Pons (tissue), 1 donor: ENCODE data around the gene ZSWIM6.
"Not testable (repeated sequence)": the region's sequence is repeated elsewhere in the genome, so short reads cannot be mapped to it uniquely, and the experiment has no call there.

Experiments used
- DNase-seq: peaks from one replicate; pipeline ENCODE4 v3.0.0-alpha.2; 2016; ENCODE audit warnings: low spot score

The ZSWIM6 gene

DNA sequence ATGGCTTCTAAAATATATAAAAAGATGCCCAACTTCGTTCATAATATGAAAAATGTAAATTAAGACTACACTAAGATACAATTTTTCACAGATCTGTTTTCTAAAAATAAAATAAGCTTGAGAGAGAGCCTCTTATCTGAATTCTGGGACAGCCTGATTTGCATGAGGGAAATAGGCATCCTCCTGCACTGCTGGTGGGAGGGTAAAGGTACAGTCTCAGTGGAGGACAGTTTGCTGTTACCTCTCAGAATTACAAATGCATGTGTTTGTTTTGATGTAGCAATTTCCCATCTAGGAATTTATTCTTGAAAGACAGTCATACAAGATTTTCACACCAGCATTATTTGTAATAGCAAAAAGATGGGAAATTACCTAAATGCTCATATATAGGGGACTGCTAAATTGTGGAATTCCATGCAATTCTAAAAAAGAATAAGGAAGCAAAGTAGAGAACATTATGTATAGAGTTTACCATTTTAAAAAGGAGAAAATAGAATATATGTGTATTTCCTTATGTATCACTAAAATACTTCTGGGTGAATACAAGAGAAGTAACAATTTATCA is 75.7 kb downstream of the ZSWIM6 start:
- DNase-seq, result no peak

DNA sequence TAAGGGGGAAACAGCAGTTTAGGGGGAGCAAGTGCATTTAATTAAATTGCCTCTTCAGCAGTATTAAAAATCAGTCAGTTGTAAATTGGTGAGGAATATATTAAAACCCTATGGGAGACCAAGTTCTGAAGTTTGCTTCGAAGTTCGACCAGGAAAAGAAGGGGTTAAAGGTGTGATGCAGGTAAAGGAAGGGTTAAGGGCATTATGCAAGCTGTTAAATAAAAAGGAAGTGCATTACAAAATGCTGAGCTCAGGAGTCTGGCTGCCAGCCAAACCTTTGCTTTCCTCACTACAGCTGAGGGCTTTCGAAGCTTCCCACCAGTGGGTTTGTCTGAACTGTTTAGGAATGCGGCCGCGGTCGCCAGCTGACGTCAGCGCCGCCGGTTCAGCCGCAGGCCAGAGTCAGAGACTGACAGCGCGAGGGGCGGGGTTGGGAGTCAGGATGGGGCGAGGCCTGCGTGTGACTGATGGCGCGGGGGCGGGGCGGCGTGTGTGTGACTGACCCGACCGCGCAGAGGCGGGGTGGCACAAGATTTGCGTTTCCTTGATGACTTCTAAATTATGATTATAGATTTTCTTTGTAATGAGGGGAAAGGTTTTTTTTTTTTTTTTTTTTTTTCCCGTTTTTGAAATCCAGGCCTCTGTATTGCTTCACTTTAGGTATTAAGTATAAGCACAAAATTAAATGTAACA is 76.6 kb downstream of the ZSWIM6 start:
- peak; percentile 97 for DNase-seq

GRCh38 chr5:61409568-61409967 is 77.5 kb downstream of the ZSWIM6 start:
- no peak for DNase-seq

- DNase-seq, result no peak
Measured at GRCh38 chr5:61410811-61411210, 78.8 kb downstream of the ZSWIM6 start.

DNA sequence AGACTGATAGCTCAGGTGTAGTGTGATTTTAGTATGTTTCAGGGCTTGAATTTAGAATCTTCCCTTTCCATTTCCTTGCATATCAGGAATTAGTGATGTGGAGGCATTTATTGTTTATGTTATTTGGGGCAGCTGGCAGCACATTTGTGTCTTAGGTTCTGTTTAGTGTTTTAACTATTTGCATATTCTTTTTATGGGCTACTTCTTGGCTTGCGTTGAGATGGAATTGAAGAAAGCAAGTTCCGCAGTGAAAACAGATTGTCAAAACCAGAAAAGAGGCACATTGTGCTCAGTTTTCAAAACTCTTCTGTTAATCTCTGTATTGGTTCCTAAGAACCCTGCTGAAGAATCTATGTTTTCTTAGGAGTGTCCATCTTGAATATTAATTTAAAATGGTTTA is 80.3 kb downstream of the ZSWIM6 start:
- no peak for DNase-seq

- DNase-seq, result not testable (repeated sequence)
Measured at GRCh38 chr5:61413205-61413604, 81.1 kb downstream of the ZSWIM6 start.

GRCh38 chr5:61414806-61415205 is 82.7 kb downstream of the ZSWIM6 start:
- DNase-seq, result no peak

DNA sequence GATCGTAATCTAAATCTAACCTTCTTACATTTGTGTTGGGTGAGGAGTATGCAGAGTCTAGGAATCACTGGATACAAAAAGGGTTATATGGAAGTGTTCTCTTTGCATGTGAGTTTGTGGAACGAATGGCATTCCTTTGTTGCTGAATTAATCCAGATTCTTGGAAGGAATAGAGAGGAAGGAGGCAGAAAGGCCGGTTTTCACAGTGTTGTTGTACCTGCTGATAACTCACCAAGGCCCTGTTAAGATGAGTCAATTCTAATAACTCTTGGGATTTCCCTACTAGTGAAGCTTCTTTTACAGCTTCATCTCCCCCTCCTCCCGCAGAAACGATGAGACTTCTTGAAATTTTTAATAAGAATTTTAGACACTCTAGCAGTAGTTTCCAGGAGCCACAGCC is 84.0 kb downstream of the ZSWIM6 start:
- DNase-seq, result no peak

DNA sequence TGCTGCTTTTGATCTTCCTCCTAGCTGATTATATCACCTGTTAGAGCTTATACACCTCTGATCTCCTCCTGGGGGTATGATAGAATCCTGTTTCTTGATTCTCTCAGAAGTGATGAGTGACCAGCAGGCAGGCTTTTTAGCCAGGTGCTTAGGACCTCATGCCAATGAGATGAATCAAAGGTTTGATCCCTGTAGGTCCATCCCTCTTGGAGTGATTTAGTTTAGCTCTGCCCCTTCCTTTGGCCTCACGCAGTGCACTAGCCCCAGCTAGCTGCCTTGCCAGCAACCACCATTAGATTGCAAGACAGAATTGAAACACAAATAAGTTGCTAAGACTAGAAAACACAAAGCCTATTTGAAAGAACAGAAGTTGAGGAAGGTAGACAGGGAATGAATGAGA is 84.4 kb downstream of the ZSWIM6 start:
- DNase-seq, result no peak

GRCh38 chr5:61417340-61417739 is 85.3 kb downstream of the ZSWIM6 start:
- no peak for DNase-seq

- no peak for DNase-seq
Measured at GRCh38 chr5:61417851-61418250, 85.8 kb downstream of the ZSWIM6 start.

DNA sequence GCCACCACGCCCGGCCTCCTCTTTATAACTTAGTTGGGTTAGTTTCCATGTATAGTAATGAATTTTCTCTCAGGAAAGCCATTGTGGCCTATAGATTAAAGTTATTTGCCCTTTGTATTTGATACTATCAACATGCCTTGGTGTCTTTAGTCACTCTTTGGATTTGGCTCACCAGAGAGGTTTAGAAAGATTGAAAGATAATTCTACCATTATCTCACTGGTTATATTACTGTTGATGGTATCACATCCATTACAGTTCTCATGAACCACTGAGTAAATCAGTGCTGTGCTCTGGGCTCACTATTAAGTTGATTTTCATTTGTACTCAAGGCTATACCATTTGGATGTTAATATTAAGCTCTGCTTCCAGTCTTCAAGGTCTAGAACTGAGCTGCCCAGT is 87.0 kb downstream of the ZSWIM6 start:
- no peak for DNase-seq

- no peak for DNase-seq
Measured at GRCh38 chr5:61420016-61420415, 88.0 kb downstream of the ZSWIM6 start.

DNA sequence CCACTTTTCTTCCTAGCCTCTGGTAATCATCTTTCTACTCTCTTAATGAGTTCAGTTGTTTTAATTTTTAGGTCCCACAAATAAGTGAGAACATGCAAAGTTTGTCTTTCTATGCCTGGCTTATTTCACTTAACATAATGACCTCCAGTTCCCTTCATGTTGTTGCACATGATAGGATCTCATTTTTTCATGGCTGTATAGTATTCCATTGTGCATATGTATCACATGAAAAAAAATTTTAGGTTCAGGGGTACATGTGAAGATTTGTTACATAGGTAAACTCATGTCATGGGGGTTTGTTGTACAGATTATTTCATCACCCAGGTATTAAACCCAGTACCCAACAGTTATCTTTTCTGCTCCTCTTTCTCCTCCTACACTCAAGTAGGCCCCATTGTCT is 89.2 kb downstream of the ZSWIM6 start:
- DNase-seq, result not testable (repeated sequence)

GRCh38 chr5:61423487-61424145 is 91.6 kb downstream of the ZSWIM6 start:
- DNase-seq, result no peak

DNA sequence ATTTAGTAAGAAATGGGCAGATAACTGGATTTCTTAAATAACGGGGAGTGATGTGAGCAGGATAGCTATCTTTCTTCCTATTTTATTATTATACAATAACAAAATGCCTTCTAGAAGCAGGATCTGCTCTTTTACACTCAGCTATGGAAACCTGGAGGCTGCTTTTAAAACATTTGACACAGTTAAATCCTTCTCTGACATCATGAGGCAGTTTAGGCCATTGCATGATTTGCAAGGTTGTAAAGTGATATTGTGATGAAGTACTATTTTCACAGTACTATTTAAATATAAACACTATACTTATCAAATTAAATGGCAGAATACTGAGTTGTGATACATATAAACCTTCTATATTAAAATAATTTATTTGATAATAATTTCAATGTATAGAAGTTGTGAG is 93.9 kb downstream of the ZSWIM6 start:
- no peak for DNase-seq

- no peak for DNase-seq
Measured at GRCh38 chr5:61429906-61430305, 97.8 kb downstream of the ZSWIM6 start.

GRCh38 chr5:61431923-61432620 is 100.0 kb downstream of the ZSWIM6 start:
- DNase-seq, result peak; percentile 90

DNA sequence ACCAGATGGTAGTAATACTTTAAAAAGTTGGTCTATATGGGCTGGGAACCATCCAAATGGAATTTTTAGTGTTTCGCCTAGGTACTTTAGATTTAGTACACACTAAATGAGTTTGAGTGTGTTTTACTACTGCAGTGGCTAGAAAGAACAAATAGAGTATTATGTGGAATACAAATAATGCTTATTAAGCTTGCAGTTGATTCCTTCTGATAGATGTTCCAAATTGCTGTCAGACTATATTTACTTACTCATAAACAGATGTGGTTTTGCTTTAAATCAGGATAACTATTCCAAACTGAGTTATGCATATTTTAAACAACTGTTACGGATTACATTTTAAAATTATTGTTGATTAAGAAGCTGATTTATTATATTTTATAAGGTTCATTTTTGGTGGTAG is 103.3 kb downstream of the ZSWIM6 start:
- DNase-seq, result peak; percentile 60

- DNase-seq, result no peak
Measured at GRCh38 chr5:61438298-61438970, 106.4 kb downstream of the ZSWIM6 start.

DNA sequence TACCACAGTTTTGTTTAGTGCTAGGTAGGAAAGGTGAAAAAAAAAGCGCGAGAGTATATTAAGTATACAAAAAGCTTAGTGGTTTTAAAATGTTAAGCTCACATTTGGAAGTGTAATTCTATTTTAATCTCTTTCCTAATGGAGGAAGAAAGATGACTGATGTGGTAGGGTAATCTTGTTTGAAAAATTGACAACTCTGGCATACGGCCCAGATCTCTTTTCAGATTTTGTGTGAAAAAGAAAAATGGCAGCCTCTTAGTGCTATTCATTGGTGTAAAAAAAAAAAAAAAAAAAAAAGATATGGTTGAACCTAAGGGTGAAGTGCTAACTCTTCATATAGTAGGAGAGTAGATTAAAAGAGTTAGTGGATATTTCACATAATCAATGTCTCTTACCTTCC is 108.0 kb downstream of the ZSWIM6 start:
- no peak for DNase-seq

DNA sequence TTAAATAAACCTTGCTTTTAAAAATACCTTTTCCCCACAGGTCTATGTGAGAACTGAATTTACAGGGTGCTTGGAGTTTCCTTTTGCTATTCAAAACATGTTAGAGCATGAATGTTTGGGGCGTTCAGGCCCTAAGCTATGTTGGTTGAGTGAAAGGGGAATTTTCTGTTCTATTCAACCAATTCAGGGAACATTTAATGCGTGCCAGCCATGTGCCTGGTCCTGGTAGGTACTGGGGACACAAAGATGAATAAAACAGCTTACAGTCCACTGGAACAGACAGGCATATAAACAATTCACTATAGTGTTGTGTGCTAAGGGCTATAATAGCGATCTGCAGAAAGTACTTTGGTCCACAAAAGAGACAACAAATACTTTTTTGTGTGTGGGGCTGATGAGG is 108.5 kb downstream of the ZSWIM6 start:
- DNase-seq, result peak; percentile 92
